ENCODE measurements around the gene APBB1. TPM values are rescaled to one million over a fixed set of nuclear protein-coding genes. Genes with fewer than 3 reads are reported as not detected.

APBB1 gene
- total RNA-seq, 2 donors from 2014 or later, result 6.6 to 10.2 TPM

GRCh38 chr11:6403539-6403938, 15.4 kb downstream of the APBB1 start:
- no peak for TF ChIP-seq CTCF (IDR thresholded peaks at IDR 0.05)
- Histone ChIP-seq H3K9me3 (no peaks in the 10 kb centered on the region), H3K9ac (ENCODE audit: low read depth in 2 of 2, low read length in 2 of 2) (no peak overlapping the region), H3K27me3 (no peaks in the 10 kb centered on the region), H3K36me3 (no peaks in the 10 kb centered on the region), H3K27ac (no peak overlapping the region), H3K4me1 (no peaks in the 10 kb centered on the region), H3K4me3 (no peak overlapping the region)
- intact Hi-C loops (cut with DNase I), result no loop called here
- DNase-seq, result no peak

GRCh38 chr11:6402561-6402981, 16.3 kb downstream of the APBB1 start:
- no peak for TF ChIP-seq CTCF (IDR thresholded peaks at IDR 0.05)
- Histone ChIP-seq H3K36me3 (no peaks in the 10 kb centered on the region), H3K4me3 (no peak overlapping the region), H3K27ac (no peak overlapping the region), H3K9me3 (no peaks in the 10 kb centered on the region), H3K27me3 (no peaks in the 10 kb centered on the region), H3K4me1 (no peaks in the 10 kb centered on the region), H3K9ac (ENCODE audit: low read depth in 2 of 2, low read length in 2 of 2) (no peak overlapping the region)
- intact Hi-C loops (cut with DNase I), result no loop called here
- peak; percentile 44 for DNase-seq

- Histone ChIP-seq H3K36me3 (no peaks in the 10 kb centered on the region), H3K27ac (no peak overlapping the region), H3K4me1 (no peaks in the 10 kb centered on the region), H3K9me3 (no peaks in the 10 kb centered on the region), H3K4me3 (no peak overlapping the region), H3K27me3 (no peaks in the 10 kb centered on the region), H3K9ac (ENCODE audit: low read depth in 2 of 2, low read length in 2 of 2) (no peak overlapping the region)
- intact Hi-C loops (cut with DNase I), result no loop called here
- no peak for DNase-seq
- no peak for TF ChIP-seq CTCF (IDR thresholded peaks at IDR 0.05)
These were observed 16.8 kb downstream of the APBB1 start for GRCh38 chr11:6402061-6402470.

GRCh38 chr11:6401464-6401863, 17.4 kb downstream of the APBB1 start:
- no peaks in the 10 kb centered on the region for H3K4me1 ChIP-seq
- H3K9me3 ChIP-seq, result no peaks in the 10 kb centered on the region
- no peak overlapping the region for H3K27ac ChIP-seq
- no peak for TF ChIP-seq CTCF (IDR thresholded peaks at IDR 0.05)
- H3K4me3 ChIP-seq, result no peak overlapping the region
- no peak overlapping the region for H3K9ac ChIP-seq (ENCODE audit: low read depth in 2 of 2, low read length in 2 of 2)
- H3K27me3 ChIP-seq, result no peaks in the 10 kb centered on the region
- DNase-seq, result no peak
- intact Hi-C loops (cut with DNase I), result no loop called here
- no peaks in the 10 kb centered on the region for H3K36me3 ChIP-seq

GRCh38 chr11:6400431-6401345, 18.2 kb downstream of the APBB1 start:
- no peak for TF ChIP-seq CTCF (IDR thresholded peaks at IDR 0.05)
- intact Hi-C loops (cut with DNase I), result no loop called here
- Histone ChIP-seq H3K36me3 (no peaks in the 10 kb centered on the region), H3K4me1 (no peaks in the 10 kb centered on the region), H3K9ac (ENCODE audit: low read depth in 2 of 2, low read length in 2 of 2) (no peak overlapping the region), H3K27ac (no peak overlapping the region), H3K27me3 (no peaks in the 10 kb centered on the region), H3K9me3 (no peaks in the 10 kb centered on the region), H3K4me3 (no peak overlapping the region)
- DNase-seq, result no peak

Measured in colonic mucosa (tissue), 4 donors.